Psoas muscle (tissue), 8 donors: ENCODE results near the gene MFSD1. TPM values are rescaled to one million over a fixed set of nuclear protein-coding genes. Genes with fewer than 3 reads are reported as not detected.

Experiments
- ATAC-seq, 4 donors: fragments of 200-7000 bp; cut with Tn5 transposase; one replicate each; pipeline ENCODE4 v1.9.1; 2020; ENCODE audit warnings: moderate library complexity in 3 of 4, mild to moderate bottlenecking in 2 of 4
- DNase-seq, 2 donors: peaks; one replicate each; pipeline ENCODE4 v3.0.0-alpha.2; 2020
- H3K27ac ChIP-seq: fragments of 200-600 bp; one replicate; pipeline ENCODE4 v1.8.0; 2022
- H3K27me3 ChIP-seq, 3 donors: fragments of 200-600 bp in 1 of 3; one replicate each; pipeline versions ENCODE4 v1.6.1 to v1.8.0; 2013 to 2022; ENCODE audit warnings: low read length in 2 of 3, mild to moderate bottlenecking in 2 of 3, moderate library complexity in 1 of 3; ENCODE audit not compliant: insufficient read depth in 3 of 3
- H3K36me3 ChIP-seq, 2 donors: fragments of 200-600 bp in 1 of 2; one replicate each; pipeline versions ENCODE4 v1.6.1 to v1.8.0; 2013 to 2022; ENCODE audit warnings: low read depth in 1 of 2, mild to moderate bottlenecking in 1 of 2, moderate library complexity in 1 of 2; ENCODE audit not compliant: insufficient read depth in 1 of 2
- H3K4me1 ChIP-seq: fragments of 200-600 bp; one replicate; pipeline ENCODE4 v1.8.0; 2022
- H3K4me3 ChIP-seq: fragments of 200-600 bp; one replicate; pipeline ENCODE4 v1.8.0; 2022; ENCODE audit warnings: mild to moderate bottlenecking
- H3K9me3 ChIP-seq: fragments of 200-600 bp; one replicate; pipeline ENCODE4 v1.8.0; 2022
- CTCF ChIP-seq: fragments of 200-600 bp; IDR thresholded peaks from one replicate; pipeline ENCODE4 v1.8.0; 2022; ENCODE audit warnings: antibody characterized with exemption
- WGBS, 3 donors: extraction: QIAGEN DNeasy Blood & Tissue Kit; methylation state at CpG; one replicate each; pipeline versions ENCODE4 v1.1.6 to v1.1.7; 2013; 5-methylcytosine and 5-hydroxymethylcytosine counted together
- intact Hi-C, 2 donors: fragments of 100-400 bp; cut with DNase I; formaldehyde crosslinking; loops; one replicate each; pipeline versions ENCODE4 v1.11.0 to v1.14.2; 2022
- polyA plus RNA-seq, 3 donors: library from polyadenylated mRNA; stranded (reverse); fragments of 200-250 nt; gene quantifications; one replicate each; pipeline ENCODE4 v1.2.3, GENCODE V29; 2013
- total RNA-seq, 4 donors: library from RNA; stranded (reverse); fragmentation: NEBNext Ultra II Directional in 2 of 4; extraction: Animal tissue kit (Norgen Biotek cat#: 25700) in 2 of 4; gene quantifications; one replicate each; pipeline versions ENCODE4 v1.2.1 to v1.2.4, GENCODE V29; 2021 to 2023
- donor health status: healthy with polysubstance abuse.
- donor health status: DM: no; HTN: no; CAD: no; lungs with moderate emphysema.
- donor health status: Bipolar disorder and iron deficiency.
- donor health status: healthy.
- donor health status: DM: yes; HTN: yes; CAD: no.
- donor health status: DM: no; HTN: no; CAD: no.
- donor health status: DM: no; HTN: no; CAD: no.
- donor health status: DM: yes; HTN: yes; CAD: no.

Gene MFSD1
- total and polyA plus RNA-seq, 7 donors: 10.6 to 29.6 (median 18.4) TPM

- intact Hi-C loops: no loop called here
- no peak for TF ChIP-seq CTCF
- DNase-seq: no peak
- Histone ChIP-seq H3K27ac (no peak overlapping the region), H3K27me3 (no peaks in the 10 kb centered on the region), H3K4me3 (no peak overlapping the region), H3K4me1 (no peaks in the 10 kb centered on the region), H3K36me3 (no peaks in the 10 kb centered on the region), H3K9me3 (peaks cover 7% of the 10 kb centered on the region)
- 68 to 93% (median 83%) methylated on average over 3 of the region's 3 CpGs for WGBS, 3 donors
- ATAC-seq: no peak
These were observed 19.4 kb upstream of the MFSD1 start for GRCh38 chr3:158782283-158782989.

- Histone ChIP-seq H3K27ac (no peak overlapping the region), H3K27me3 (no peaks in the 10 kb centered on the region), H3K4me1 (no peaks in the 10 kb centered on the region), H3K4me3 (no peak overlapping the region), H3K36me3 (no peaks in the 10 kb centered on the region), H3K9me3 (peaks cover 7% of the 10 kb centered on the region)
- ATAC-seq (no peak), DNase-seq (no peak)
- 96 to 98% (median 97%) methylated on average over 2 of the region's 2 CpGs for WGBS, 3 donors
- intact Hi-C loops: no loop called here
- no peak for TF ChIP-seq CTCF
These were observed 18.8 kb upstream of the MFSD1 start for GRCh38 chr3:158783051-158783450.

GRCh38 chr3:158785972-158786371 is 15.9 kb upstream of the MFSD1 start:
- Histone ChIP-seq H3K27me3 (no peaks in the 10 kb centered on the region), H3K4me1 (no peaks in the 10 kb centered on the region), H3K9me3 (peaks cover 7% of the 10 kb centered on the region), H3K36me3 (no peaks in the 10 kb centered on the region), H3K4me3 (no peak overlapping the region), H3K27ac (no peak overlapping the region)
- intact Hi-C loops: no loop called here
- ATAC-seq (no peak), DNase-seq (no peak)
- no peak for TF ChIP-seq CTCF
- WGBS, 3 donors: 80 to 92% (median 83%) methylated on average over 3 of the region's 3 CpGs

GRCh38 chr3:158788446-158788845 is 13.4 kb upstream of the MFSD1 start:
- ATAC-seq: no peak
- no peak overlapping the region for H3K4me3 ChIP-seq
- H3K27ac ChIP-seq: no peak overlapping the region
- no peak for DNase-seq
- intact Hi-C loops: no loop called here
- no peaks in the 10 kb centered on the region for H3K27me3 ChIP-seq
- H3K4me1 ChIP-seq: no peaks in the 10 kb centered on the region
- 94 to 100% (median 96%) methylated on average over 1 of the region's 1 CpG for WGBS, 3 donors
- TF ChIP-seq CTCF: no peak
- H3K9me3 ChIP-seq: peaks cover 7% of the 10 kb centered on the region
- no peaks in the 10 kb centered on the region for H3K36me3 ChIP-seq

GRCh38 chr3:158789592-158789991 is 12.3 kb upstream of the MFSD1 start:
- Histone ChIP-seq H3K4me3 (no peak overlapping the region), H3K4me1 (no peaks in the 10 kb centered on the region), H3K27me3 (no peaks in the 10 kb centered on the region), H3K27ac (no peak overlapping the region), H3K9me3 (peaks cover 7% of the 10 kb centered on the region), H3K36me3 (no peaks in the 10 kb centered on the region)
- DNase-seq: no peak
- TF ChIP-seq CTCF: peak; percentile 43
- ATAC-seq: no peak
- intact Hi-C loops: no loop called here
- 83 to 91% (median 90%) methylated on average over 1 of the region's 1 CpG for WGBS, 3 donors
